SK-N-SH (cell line): Measurements from ENCODE around the gene KCNN2. TPM values are rescaled to one million over a fixed set of nuclear protein-coding genes. Genes with fewer than 3 reads are reported as not detected.

Experiments used
- CTCF ChIA-PET: fragments of 300-600, 350-600 bp; formaldehyde crosslinking; extraction: SDS; loops from one replicate; lab custom pipeline; 2021; lab: Yijun Ruan, JAX
- POLR2A ChIA-PET: fragments of 350-600 bp; sonication (Branson Sonifier 250); formaldehyde crosslinking; extraction: SDS; loops from one replicate; lab custom pipeline; 2020; ENCODE audit warnings: antibody characterized with exemption, inconsistent platforms; lab: Yijun Ruan, JAX
- DNase-seq: peaks from one replicate; pipeline ENCODE4 v3.0.0; 2012
- H2AFZ ChIP-seq: fragments of 200-600 bp; sonication (generic); 2 replicates; pipeline ENCODE4 v1.8.1; 2016; ENCODE audit warnings: antibody characterized with exemption, mild to moderate bottlenecking, low read depth
- H3F3A ChIP-seq: fragments of 200-600 bp; sonication (generic); replicated peaks from 2 replicates; pipeline ENCODE3; 2016; ENCODE audit warnings: antibody characterized with exemption, mild to moderate bottlenecking; ENCODE audit not compliant: insufficient read depth
- H3K27ac ChIP-seq, 2 experiments: fragments of 200-500 bp in 1 of 2; fragments of 200-600 bp in 1 of 2; sonication (Bioruptor generic) in 1 of 2; sonication (generic), shearing (Covaris generic) in 1 of 2; 2 replicates each; pipeline versions ENCODE4 v1.5.1 to v1.6.1; 2014 to 2016; ENCODE audit warnings: low read depth in 2 of 2, inconsistent platforms in 1 of 2, low read length in 1 of 2, mild to moderate bottlenecking in 1 of 2, mixed read lengths in 1 of 2
- H3K27me3 ChIP-seq: fragments of 200-600 bp; sonication (generic), shearing (Covaris generic); 2 replicates; pipeline ENCODE4 v1.6.1; 2016; ENCODE audit warnings: mixed run types; ENCODE audit not compliant: insufficient read depth
- H3K36me3 ChIP-seq, 2 experiments: fragments of 200-500 bp in 1 of 2; fragments of 200-600 bp in 1 of 2; sonication (Bioruptor generic) in 1 of 2; sonication (generic) in 1 of 2; replicated peaks in 1 of 2; 2 replicates each; pipeline versions ENCODE3 to v1.5.1; 2014 to 2016; ENCODE audit warnings: low read length in 1 of 2, mild to moderate bottlenecking in 1 of 2; ENCODE audit not compliant: insufficient read depth in 2 of 2, control insufficient read depth in 1 of 2
- H3K4me1 ChIP-seq, 2 experiments: fragments of 200-500 bp in 1 of 2; fragments of 200-600 bp in 1 of 2; sonication (Bioruptor generic) in 1 of 2; sonication (generic), shearing (Covaris generic) in 1 of 2; 2 replicates each; pipeline versions ENCODE4 v1.5.1 to v1.6.1; 2014 to 2016; ENCODE audit warnings: low read depth in 1 of 2, low read length in 1 of 2, mixed run types in 1 of 2; ENCODE audit not compliant: insufficient read depth in 2 of 2, control insufficient read depth in 1 of 2
- H3K4me2 ChIP-seq: fragments of 200-600 bp; sonication (generic), shearing (Covaris generic); 2 replicates; pipeline ENCODE4 v1.6.1; 2017; ENCODE audit warnings: mixed run types
- H3K4me3 ChIP-seq, 2 experiments: fragments of 200-500 bp in 1 of 2; fragments of 200-600 bp in 1 of 2; sonication (Bioruptor generic) in 1 of 2; sonication (generic), shearing (Covaris generic) in 1 of 2; 2 replicates each; pipeline versions ENCODE4 v1.5.1 to v1.8.1; 2014 to 2016; ENCODE audit warnings: low read depth in 2 of 2, inconsistent platforms in 1 of 2, low read length in 1 of 2, mild to moderate bottlenecking in 1 of 2, mixed read lengths in 1 of 2, moderate library complexity in 1 of 2
- H3K79me2 ChIP-seq: fragments of 200-600 bp; sonication (generic); 2 replicates; pipeline ENCODE4 v1.8.1; 2017; ENCODE audit warnings: mild to moderate bottlenecking; ENCODE audit not compliant: insufficient read depth
- H3K9ac ChIP-seq: fragments of 200-600 bp; sonication (generic); 2 replicates; pipeline ENCODE4 v1.6.1; 2017; ENCODE audit warnings: mixed run types
- H3K9me2 ChIP-seq: fragments of 200-600 bp; sonication (generic); 2 replicates; pipeline ENCODE4 v1.6.1; 2017; ENCODE audit warnings: mixed run types
- H3K9me3 ChIP-seq: fragments of 200-600 bp; sonication (generic); 2 replicates; pipeline ENCODE4 v1.6.1; 2017; ENCODE audit warnings: mixed run types, mild to moderate bottlenecking, moderate library complexity
- H4K20me1 ChIP-seq: fragments of 200-600 bp; sonication (generic); 2 replicates; pipeline ENCODE4 v1.6.1; 2017; ENCODE audit warnings: mild to moderate bottlenecking, mixed run types; ENCODE audit not compliant: insufficient read depth
- CHD2 ChIP-seq: fragments of 150-350 bp; IDR thresholded peaks from 2 replicates; pipeline ENCODE4 v1.6.1; 2018; ENCODE audit warnings: low read length; ENCODE audit not compliant: partially characterized antibody
- ELF1 ChIP-seq: IDR thresholded peaks from 2 replicates; pipeline ENCODE4 v1.4.0; 2012
- EP300 ChIP-seq, 2 experiments: IDR thresholded peaks; 2 replicates each; pipeline versions ENCODE4 v1.4.0 to v1.6.1; 2012; ENCODE audit warnings: borderline replicate concordance in 1 of 2, low read depth in 1 of 2, low read length in 1 of 2
- FOSL2 ChIP-seq: IDR thresholded peaks from 2 replicates; pipeline ENCODE4 v1.4.0; 2012; ENCODE audit warnings: low read depth, mild to moderate bottlenecking, moderate library complexity, borderline replicate concordance
- JUND ChIP-seq: IDR thresholded peaks from 2 replicates; pipeline ENCODE4 v1.4.0; 2012
- NFIC ChIP-seq: IDR thresholded peaks from 2 replicates; pipeline ENCODE4 v1.4.0; 2012; ENCODE audit warnings: borderline replicate concordance
- NRF1 ChIP-seq: IDR thresholded peaks from 2 replicates; pipeline ENCODE4 v1.6.1; 2012; ENCODE audit warnings: low read depth, mild to moderate bottlenecking, low read length
- RAD21 ChIP-seq: IDR thresholded peaks from 2 replicates; pipeline ENCODE4 v1.6.1; 2012; ENCODE audit warnings: mild to moderate bottlenecking, low read length
- SIN3A ChIP-seq: IDR thresholded peaks from 2 replicates; pipeline ENCODE4 v1.6.1; 2012; ENCODE audit warnings: low read depth, mild to moderate bottlenecking, low read length, moderate library complexity, borderline replicate concordance
- SMC3 ChIP-seq: IDR thresholded peaks from 2 replicates; pipeline ENCODE4 v1.6.1; 2012; ENCODE audit warnings: low read depth, low read length, improper control_type of control experiment
- TAF1 ChIP-seq: IDR thresholded peaks from 2 replicates; pipeline ENCODE4 v1.6.1; 2012; ENCODE audit warnings: low read depth, mild to moderate bottlenecking, low read length, moderate library complexity, borderline replicate concordance
- TCF12 ChIP-seq: IDR thresholded peaks from 2 replicates; pipeline ENCODE4 v1.4.0; 2012
- TEAD4 ChIP-seq: IDR thresholded peaks from 2 replicates; pipeline ENCODE4 v1.4.0; 2012; ENCODE audit warnings: mild to moderate bottlenecking, borderline replicate concordance; ENCODE audit not compliant: insufficient read depth
- ZBTB33 ChIP-seq: IDR thresholded peaks from 2 replicates; pipeline ENCODE4 v1.4.0; 2012; ENCODE audit warnings: low read depth, borderline replicate concordance
- WGBS: methylation state at CpG from one replicate; pipeline ENCODE4 v1.1.6; 2017; ENCODE audit warnings: low lambda C conversion rate; 5-methylcytosine and 5-hydroxymethylcytosine counted together
- polyA plus RNA-seq, 3 experiments: library from polyadenylated mRNA; depleted of rRNA; stranded (reverse); fragments of >200 nt; gene quantifications; 2 replicates each; pipeline ENCODE4 v1.2.3, GENCODE V29; 2012
- TF ChIP-seq, protein P1 (sequence below): IDR thresholded peaks from 2 replicates; pipeline ENCODE4 v1.6.1; 2012; ENCODE audit warnings: mild to moderate bottlenecking, low read depth, low read length, moderate library complexity

Gene KCNN2
- polyA plus RNA-seq, 1 of the 3 experiments (the other 2 are of a cell fraction), result not detected

DNA sequence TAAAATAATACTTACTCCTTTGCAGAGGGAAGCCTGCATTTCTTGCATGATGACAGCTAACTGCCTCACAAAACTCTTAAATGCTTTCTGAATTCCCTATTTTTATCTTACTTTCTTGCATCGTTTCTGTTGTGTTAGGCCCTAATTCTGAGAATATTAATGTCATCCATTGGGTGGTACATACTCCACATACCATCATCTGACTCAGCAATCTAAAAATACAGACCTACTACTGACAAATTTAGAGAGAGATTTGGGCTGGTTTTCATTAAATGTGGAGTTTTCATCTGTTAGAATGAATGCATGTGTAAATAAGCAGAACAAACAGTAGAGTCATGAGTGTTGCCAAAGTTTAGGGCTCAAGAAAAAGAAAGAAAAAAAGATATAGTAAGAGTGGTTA is 26.5 kb upstream of the KCNN2 start:
- DNase-seq, result no peak

More for the DNA sequence above, 26.5 kb upstream of the KCNN2 start:
- no peak for TF ChIP-seq ZBTB33
- TF ChIP-seq RAD21, result no peak
- TF ChIP-seq NFIC, result no peak
- no peak for TF ChIP-seq TCF12
- TF ChIP-seq, protein P1, sequence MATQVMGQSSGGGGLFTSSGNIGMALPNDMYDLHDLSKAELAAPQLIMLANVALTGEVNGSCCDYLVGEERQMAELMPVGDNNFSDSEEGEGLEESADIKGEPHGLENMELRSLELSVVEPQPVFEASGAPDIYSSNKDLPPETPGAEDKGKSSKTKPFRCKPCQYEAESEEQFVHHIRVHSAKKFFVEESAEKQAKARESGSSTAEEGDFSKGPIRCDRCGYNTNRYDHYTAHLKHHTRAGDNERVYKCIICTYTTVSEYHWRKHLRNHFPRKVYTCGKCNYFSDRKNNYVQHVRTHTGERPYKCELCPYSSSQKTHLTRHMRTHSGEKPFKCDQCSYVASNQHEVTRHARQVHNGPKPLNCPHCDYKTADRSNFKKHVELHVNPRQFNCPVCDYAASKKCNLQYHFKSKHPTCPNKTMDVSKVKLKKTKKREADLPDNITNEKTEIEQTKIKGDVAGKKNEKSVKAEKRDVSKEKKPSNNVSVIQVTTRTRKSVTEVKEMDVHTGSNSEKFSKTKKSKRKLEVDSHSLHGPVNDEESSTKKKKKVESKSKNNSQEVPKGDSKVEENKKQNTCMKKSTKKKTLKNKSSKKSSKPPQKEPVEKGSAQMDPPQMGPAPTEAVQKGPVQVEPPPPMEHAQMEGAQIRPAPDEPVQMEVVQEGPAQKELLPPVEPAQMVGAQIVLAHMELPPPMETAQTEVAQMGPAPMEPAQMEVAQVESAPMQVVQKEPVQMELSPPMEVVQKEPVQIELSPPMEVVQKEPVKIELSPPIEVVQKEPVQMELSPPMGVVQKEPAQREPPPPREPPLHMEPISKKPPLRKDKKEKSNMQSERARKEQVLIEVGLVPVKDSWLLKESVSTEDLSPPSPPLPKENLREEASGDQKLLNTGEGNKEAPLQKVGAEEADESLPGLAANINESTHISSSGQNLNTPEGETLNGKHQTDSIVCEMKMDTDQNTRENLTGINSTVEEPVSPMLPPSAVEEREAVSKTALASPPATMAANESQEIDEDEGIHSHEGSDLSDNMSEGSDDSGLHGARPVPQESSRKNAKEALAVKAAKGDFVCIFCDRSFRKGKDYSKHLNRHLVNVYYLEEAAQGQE, result no peak
- TF ChIP-seq SIN3A, result no peak
- no peak for TF ChIP-seq CHD2
- no peak for TF ChIP-seq EP300 (IDR thresholded peaks at IDR 0.05; ENCODE audit: borderline replicate concordance in 1 of 2, low read depth in 1 of 2, low read length in 1 of 2)
- no peak for TF ChIP-seq ELF1
- TF ChIP-seq SMC3, result no peak
- TF ChIP-seq JUND, result no peak
- TF ChIP-seq FOSL2, result no peak
- TF ChIP-seq TAF1, result no peak
- no peak for TF ChIP-seq TEAD4
- no peak for TF ChIP-seq NRF1
- H3K4me3 ChIP-seq, result no peak overlapping the region
- no peak overlapping the region for H3K9ac ChIP-seq
- no peaks in the 10 kb centered on the region for H3K27me3 ChIP-seq
- no peak overlapping the region for H2AFZ ChIP-seq
- H3F3A ChIP-seq, result no peaks in the 10 kb centered on the region
- 0% methylated on average over 1 of the region's 1 CpG for WGBS
- POLR2A ChIA-PET, result no interaction called here
- H4K20me1 ChIP-seq, result no peaks in the 10 kb centered on the region
- no peak overlapping the region for H3K4me2 ChIP-seq
- no peaks in the 10 kb centered on the region for H3K9me3 ChIP-seq
- no peaks in the 10 kb centered on the region for H3K36me3 ChIP-seq
- CTCF ChIA-PET, result interaction anchor here (0.7 kb wide), 1 partner anchor 29 kb away, joined by 3 read pairs; no protein-coding TSS in a partner anchor
- no peaks in the 10 kb centered on the region for H3K79me2 ChIP-seq
- H3K4me1 ChIP-seq, result no peaks in the 10 kb centered on the region
- no peaks in the 10 kb centered on the region for H3K9me2 ChIP-seq
- no peak overlapping the region for H3K27ac ChIP-seq
